GM21390 (cell line): ENCODE results near the gene CXCL8.
"Not testable (repeated sequence)": the region's sequence is repeated elsewhere in the genome, so short reads cannot be mapped to it uniquely, and the experiment has no call there.

Source experiments
- ATAC-seq: cut with Tn5 transposase; IDR thresholded peaks from one replicate; pipeline ENCODE4 v1.9.1; 2021; ENCODE audit not compliant: unreplicated experiment

Gene CXCL8

DNA sequence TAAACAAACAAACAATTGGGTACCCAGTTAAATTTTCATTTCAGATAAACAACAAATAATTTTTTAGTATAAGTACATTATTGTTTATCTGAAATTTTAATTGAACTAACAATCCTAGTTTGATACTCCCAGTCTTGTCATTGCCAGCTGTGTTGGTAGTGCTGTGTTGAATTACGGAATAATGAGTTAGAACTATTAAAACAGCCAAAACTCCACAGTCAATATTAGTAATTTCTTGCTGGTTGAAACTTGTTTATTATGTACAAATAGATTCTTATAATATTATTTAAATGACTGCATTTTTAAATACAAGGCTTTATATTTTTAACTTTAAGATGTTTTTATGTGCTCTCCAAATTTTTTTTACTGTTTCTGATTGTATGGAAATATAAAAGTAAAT lies 2.9 kb downstream of the CXCL8 start:
- no peak for ATAC-seq

DNA sequence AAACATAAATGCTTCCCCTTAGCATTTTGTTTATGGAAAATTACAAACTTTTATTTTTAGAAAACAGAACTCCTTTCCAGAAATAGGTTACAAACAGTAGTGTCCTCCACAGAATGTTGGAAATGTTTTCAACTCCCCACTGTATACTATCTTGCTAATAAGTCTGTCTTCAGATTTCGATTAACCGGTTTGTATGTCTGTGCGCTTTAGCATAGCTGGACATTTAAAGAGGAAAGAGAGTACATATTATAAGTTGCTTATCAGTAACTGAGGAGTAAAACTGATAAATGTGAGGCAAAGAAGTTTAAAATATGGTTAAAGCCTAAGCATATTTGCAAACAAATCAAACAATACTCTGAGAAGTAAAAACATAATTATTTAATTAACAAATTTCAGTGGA lies 3.4 kb downstream of the CXCL8 start:
- no peak for ATAC-seq

DNA sequence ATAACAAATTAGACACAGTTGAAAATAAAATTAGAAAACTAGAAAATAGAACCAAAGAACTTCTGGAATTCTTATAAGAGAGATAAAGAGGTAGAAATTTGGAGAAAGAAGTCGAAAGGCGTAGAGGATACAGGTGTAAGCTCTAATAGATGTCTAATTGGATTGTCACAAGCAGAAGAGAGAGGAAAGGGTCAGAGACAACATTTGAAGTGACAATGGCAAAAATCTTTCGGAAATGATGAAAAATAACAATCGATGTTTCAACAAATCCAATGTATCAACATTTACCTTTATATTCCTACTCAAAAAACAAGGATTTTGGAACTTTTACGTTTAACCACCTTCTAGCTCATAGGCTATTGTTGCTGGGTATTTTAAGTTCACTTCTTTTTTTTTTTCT lies 3.8 kb downstream of the CXCL8 start:
- no peak for ATAC-seq

- ATAC-seq: peak; percentile 26
Measured at GRCh38 chr4:73750730-73751129, 10.4 kb downstream of the CXCL8 start.

DNA sequence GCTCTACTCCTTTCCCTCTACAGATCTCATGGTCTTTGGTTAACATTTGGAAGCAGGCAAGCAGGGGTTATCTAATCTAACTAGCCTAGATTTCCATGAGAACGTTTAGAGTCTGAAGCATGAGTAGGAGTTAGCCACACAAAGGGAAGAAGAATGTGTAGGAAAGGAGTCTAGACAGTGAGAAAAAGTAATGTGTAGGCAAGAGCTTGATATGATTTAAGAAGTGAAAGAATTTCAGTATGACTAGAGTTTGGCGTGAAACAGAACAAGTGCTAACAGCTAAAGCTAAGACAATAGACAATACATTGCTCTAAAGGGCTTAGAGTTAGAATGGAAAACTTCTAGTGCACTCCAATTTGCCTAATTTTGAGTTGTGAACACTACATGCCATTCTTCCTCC lies 10.8 kb downstream of the CXCL8 start:
- ATAC-seq: peak; percentile 83

DNA sequence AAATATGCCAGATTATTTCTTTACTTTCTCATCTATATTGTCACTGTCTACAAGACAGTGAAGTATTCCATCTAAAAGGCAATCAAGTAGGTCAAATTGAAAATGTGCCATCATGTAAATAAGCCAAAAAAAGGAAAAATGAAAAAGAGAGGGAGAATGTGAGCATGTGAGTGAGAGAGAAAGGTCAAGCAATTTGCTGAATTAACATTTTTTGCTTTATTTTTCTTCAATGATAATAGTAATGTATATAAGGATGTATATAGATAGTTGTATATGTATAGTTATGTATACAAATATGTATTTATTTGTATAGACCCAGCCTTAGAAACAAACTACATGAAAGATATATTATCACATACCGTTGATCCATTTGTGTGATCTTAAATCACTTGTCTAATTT lies 11.5 kb downstream of the CXCL8 start:
- no peak for ATAC-seq

DNA sequence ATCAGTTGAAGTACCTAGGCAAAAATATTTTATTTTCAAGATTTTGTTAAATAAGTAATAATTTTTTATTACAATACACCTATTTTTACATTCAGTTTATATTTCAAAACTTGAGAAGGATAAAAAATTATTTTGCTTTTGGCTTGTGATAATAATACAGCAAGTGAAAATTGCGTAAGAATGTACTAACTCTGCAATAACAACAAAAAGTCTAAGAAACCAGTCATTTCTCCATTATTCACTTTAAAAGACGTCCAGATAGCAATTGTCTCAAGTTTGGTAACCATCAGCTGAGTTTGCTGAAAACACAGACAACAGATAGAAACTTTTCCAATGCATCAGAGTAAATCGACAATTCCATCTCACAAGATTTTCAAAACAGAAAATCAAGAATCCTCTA lies 12.1 kb downstream of the CXCL8 start:
- no peak for ATAC-seq

- ATAC-seq: no peak
Measured at GRCh38 chr4:73753215-73753614, 12.8 kb downstream of the CXCL8 start.

GRCh38 chr4:73754934-73755333 lies 14.6 kb downstream of the CXCL8 start:
- no peak for ATAC-seq

DNA sequence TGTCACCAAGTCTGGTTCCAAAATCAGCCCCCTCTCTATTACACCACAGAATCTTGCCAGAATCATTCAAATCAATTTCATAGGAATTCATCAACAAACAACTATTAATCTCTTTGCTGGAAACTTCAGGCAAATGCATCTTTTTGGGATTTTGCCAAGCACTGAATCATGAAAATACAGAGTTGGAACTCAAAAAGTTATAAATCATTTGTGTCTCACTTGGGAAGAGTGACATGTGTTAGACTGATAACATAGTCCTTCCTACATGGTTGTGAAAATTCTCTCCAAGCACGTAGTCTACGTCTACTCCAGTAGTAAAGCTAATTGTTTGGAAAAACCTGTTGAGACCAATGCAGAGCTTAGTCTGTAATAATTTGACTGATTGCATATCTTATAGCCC lies 19.0 kb downstream of the CXCL8 start:
- no peak for ATAC-seq

GRCh38 chr4:73761856-73762255 lies 21.5 kb downstream of the CXCL8 start:
- ATAC-seq: no peak

DNA sequence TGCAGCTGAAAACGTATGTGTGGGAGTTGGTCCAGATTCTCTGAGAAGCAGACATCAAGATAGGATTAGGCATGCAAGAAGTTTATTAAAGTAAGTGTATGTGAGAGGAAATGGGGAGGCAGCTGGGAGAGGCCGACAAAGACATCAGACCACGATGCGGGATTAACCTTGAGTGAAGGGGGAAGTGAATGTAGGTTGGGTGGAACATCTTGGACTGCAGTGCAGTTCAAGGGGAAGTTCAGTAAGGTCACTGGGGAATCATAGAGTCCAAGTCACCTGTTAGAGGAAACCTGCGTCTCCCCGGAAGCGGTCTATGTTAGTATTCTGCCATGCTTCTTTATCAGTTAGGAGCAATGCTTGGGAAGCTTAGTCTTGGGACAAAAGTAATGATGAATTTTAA lies 22.0 kb downstream of the CXCL8 start:
- no peak for ATAC-seq

DNA sequence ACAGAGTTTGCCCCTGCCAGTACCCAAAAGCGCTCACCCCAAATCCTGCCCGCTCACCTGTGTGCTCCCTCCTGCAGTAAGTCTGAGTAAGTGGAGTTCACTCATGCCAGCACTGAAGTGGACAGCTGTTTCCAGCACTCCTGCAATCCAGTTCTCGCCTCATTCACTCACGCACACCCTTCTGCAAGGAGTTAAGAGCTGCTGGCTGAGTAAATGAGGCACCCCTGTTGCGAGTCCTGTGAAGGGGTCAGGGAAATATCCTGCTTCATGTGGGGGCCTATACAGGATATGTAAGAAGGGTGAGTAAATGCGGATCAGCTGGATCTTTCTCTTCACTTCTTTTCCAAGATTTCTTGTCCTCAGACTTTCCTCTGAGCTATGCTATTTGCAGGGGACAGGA lies 23.5 kb downstream of the CXCL8 start:
- no peak for ATAC-seq

DNA sequence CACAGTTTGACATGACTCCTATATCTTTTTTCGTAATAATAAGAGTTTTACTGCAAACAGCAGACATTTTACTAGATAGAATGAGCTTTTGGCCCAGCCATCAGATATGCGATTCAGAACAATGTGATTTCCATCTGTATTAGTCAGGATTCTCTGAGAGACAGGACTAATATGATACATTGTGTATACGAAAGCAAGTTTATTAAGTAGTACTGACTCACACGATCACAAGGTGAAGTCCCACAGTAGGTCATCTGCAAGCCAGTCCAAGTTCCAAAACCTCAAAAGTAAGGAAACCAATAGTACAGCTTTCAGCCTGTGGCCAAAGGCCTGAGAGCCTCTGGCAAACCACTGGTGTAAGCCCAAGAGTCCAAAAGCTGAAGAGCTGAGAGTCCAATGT lies 24.1 kb downstream of the CXCL8 start:
- ATAC-seq: no peak

GRCh38 chr4:73765296-73765695 lies 24.9 kb downstream of the CXCL8 start:
- no peak for ATAC-seq

GRCh38 chr4:73770917-73771316 lies 30.5 kb downstream of the CXCL8 start:
- ATAC-seq: no peak

DNA sequence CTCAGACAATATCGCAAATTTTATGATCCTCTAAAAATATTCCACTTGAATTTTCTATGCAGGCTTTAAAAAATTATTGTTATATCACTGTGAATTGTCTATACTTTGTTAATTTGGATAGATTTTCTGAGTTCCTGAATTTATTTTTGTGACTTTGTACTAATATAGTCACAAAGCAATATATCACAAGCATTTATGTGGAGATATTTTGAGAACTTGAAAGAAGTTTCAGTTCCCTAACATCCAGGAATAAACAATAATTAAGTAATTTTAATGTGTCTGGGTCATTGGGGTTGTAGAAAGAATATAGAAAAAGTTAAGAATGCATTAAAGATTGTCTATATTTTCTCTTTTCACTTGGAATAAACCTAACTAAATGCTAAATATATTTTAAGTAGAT lies 32.0 kb downstream of the CXCL8 start:
- ATAC-seq: no peak

DNA sequence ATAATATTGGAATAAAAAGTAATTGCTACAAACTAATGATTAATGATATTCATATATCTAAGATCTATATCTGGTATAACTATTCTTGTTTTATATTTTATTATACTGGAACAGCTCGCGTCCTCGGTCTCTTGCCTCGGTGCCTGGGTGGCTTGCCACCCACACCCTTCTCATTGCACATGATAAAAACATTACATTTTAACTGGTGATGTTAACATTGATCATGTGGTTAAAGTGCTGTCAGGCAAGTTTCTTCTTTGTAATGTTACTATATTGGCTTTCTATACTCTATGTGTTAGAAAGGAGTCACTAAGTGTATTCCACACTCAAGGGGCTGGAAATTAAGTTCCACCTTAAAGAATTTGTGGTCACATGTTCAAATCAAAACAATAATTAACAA lies 34.0 kb downstream of the CXCL8 start:
- not testable (repeated sequence) for ATAC-seq

DNA sequence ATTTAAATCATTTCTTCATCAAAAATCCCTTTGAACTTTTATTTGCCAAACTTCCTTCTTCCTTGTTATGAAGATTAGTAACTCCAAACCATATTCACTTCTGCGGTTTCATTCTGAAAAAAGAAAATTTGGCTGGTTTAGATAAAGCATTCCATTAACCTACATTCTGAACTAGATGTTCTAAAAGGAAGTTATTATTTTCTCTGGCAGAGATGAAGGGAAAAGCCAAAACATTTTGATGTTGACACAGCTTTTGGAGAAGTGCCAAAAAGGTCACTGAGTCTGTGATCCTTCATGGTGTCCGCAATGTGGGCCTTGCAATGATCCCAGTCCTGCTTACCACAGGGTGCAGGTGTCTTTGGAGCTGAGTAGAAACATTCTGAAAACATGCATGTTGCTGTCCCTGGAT lies 36.0 kb downstream of the CXCL8 start:
- ATAC-seq: no peak

- no peak for ATAC-seq
Measured at GRCh38 chr4:73777612-73778011, 37.2 kb downstream of the CXCL8 start.

DNA sequence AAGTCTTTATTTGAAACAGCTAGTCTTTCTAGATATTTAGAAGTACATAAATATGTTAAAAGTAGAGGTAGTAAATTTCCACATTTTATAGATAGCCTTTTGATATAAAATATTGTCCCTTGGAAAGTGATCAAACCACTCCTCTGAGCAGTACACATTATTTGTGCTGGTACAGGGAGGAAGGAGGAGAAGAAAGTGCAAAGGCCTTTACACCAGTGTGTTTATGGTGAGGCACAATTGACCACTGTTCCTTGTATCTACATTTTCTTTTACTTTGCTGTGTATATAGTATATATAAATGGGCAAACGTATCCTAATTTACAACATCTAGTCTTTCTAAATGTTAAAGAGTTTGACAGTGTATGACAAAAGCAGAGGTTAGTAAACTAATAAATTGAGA lies 39.9 kb downstream of the CXCL8 start:
- no peak for ATAC-seq

- ATAC-seq: no peak
Measured at GRCh38 chr4:73780834-73781233, 40.5 kb downstream of the CXCL8 start.

DNA sequence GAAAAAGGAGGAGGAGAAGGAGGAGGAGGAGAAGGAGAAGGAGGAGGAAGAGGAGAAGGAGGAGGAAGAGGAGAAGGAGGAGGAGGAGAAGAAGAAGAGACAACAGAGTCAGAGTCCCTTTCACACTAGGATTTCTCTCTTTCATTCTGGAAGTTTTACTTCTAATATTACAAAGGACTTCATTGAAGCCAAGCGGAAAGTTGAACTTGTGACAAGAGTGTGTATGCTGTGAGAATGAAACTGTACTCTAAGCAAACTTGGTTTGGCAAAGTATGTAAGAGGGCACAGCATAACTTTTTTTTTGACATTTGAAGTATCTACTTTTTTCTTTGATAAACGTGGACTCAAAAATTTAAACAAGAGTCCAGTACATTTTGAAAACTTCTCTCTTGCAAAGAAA lies 48.0 kb downstream of the CXCL8 start:
- ATAC-seq: no peak
